GM12891 (cell line): ENCODE data around the gene WNT10A.

Experiments used
- DNase-seq: peaks from one replicate; pipeline ENCODE4 v3.0.0; 2011; ENCODE audit warnings: low spot score; ENCODE audit not compliant: insufficient read length
- FAIRE-seq: peaks from 2 replicates; lab custom pipeline; 2011; peaks lifted over from hg19 to GRCh38; lab: Jason Lieb, UNC
- PAX5 ChIP-seq: IDR thresholded peaks from 2 replicates; pipeline ENCODE4 v1.6.1; 2011; ENCODE audit warnings: low read length, moderate library complexity, mild to moderate bottlenecking; ENCODE audit not compliant: insufficient read depth, severe bottlenecking
- POLR2A ChIP-seq: IDR thresholded peaks from 2 replicates; pipeline ENCODE4 v1.6.1; 2011; ENCODE audit warnings: low read depth, low read length, control low read depth
- POLR2AphosphoS5 ChIP-seq: IDR thresholded peaks from 2 replicates; pipeline ENCODE4 v1.6.1; 2011; ENCODE audit warnings: low read depth, low read length, control low read depth
- POU2F2 ChIP-seq: IDR thresholded peaks from 2 replicates; pipeline ENCODE4 v1.6.1; 2011; ENCODE audit warnings: low read depth, mild to moderate bottlenecking, control low read depth, low read length, moderate library complexity
- SPI1 ChIP-seq: IDR thresholded peaks from 2 replicates; pipeline ENCODE4 v1.6.1; 2011; ENCODE audit warnings: low read depth, low read length, control low read depth
- TAF1 ChIP-seq: IDR thresholded peaks from 2 replicates; pipeline ENCODE4 v1.6.1; 2011; ENCODE audit warnings: low read depth, low read length, control low read depth

WNT10A gene

GRCh38 chr2:218857371-218858137 is 23.1 kb upstream of the WNT10A start:
- DNase-seq (no peak), FAIRE-seq (no peak)
- TF ChIP-seq SPI1 (no peak), PAX5 (no peak)

GRCh38 chr2:218858138-218858445 is 22.6 kb upstream of the WNT10A start:
- DNase-seq (no peak), FAIRE-seq (no peak)
- no peak for TF ChIP-seq TAF1
- no peak for TF ChIP-seq POU2F2
- TF ChIP-seq SPI1 = no peak

- no peak for TF ChIP-seq PAX5
- no peak for TF ChIP-seq POU2F2
- TF ChIP-seq POLR2AphosphoS5 = no peak
- TF ChIP-seq TAF1 = no peak
- no peak for TF ChIP-seq POLR2A
- TF ChIP-seq SPI1 = no peak
- DNase-seq (no peak), FAIRE-seq (no peak)
These were observed 21.7 kb upstream of the WNT10A start for GRCh38 chr2:218858671-218859555.

GRCh38 chr2:218859556-218859987 is 21.1 kb upstream of the WNT10A start, which contains the start of gene WNT6:
Gene WNT6 (plus strand): TSS chr2:218859805. CDS start chr2:218860038, 233 bp downstream.
- FAIRE-seq (no peak), DNase-seq (no peak)
- TF ChIP-seq POU2F2 (no peak), POLR2AphosphoS5 (no peak), TAF1 (no peak), SPI1 (no peak), PAX5 (no peak), POLR2A (no peak)

- DNase-seq (peak; percentile 9), FAIRE-seq (no peak)
- TF ChIP-seq SPI1 (no peak), PAX5 (no peak), TAF1 (no peak), POLR2A (no peak), POLR2AphosphoS5 (no peak), POU2F2 (no peak)
These were observed 20.4 kb upstream of the WNT10A start for GRCh38 chr2:218859988-218860831.

- peak; percentile 7 for DNase-seq
- peak; percentile 70 for FAIRE-seq
- TF ChIP-seq TAF1 (no peak), POU2F2 (peak; percentile 79; the same call in 1 of the 2 replicates), POLR2AphosphoS5 (no peak), POLR2A (no peak)
These were observed 19.7 kb upstream of the WNT10A start for GRCh38 chr2:218860950-218861381.

- no peak for TF ChIP-seq SPI1
- DNase-seq (peak; percentile 0), FAIRE-seq (no peak)
These were observed 18.9 kb upstream of the WNT10A start for GRCh38 chr2:218861645-218862318.

- DNase-seq = no peak
- no peak for TF ChIP-seq POLR2A
- TF ChIP-seq POLR2AphosphoS5 = no peak
- no peak for TF ChIP-seq PAX5
- no peak for TF ChIP-seq TAF1
- TF ChIP-seq POU2F2 = no peak
- no peak for TF ChIP-seq SPI1
- no peak for FAIRE-seq
These were observed 17.6 kb upstream of the WNT10A start for GRCh38 chr2:218863021-218863520.

GRCh38 chr2:218865396-218865795 is 15.3 kb upstream of the WNT10A start:
- FAIRE-seq (no peak), DNase-seq (no peak)
- TF ChIP-seq PAX5 (no peak), TAF1 (no peak), POLR2A (no peak), POLR2AphosphoS5 (no peak), POU2F2 (no peak), SPI1 (no peak)

GRCh38 chr2:218865999-218866398 is 14.7 kb upstream of the WNT10A start:
- no peak for TF ChIP-seq PAX5
- TF ChIP-seq POU2F2 = no peak
- no peak for TF ChIP-seq POLR2A
- TF ChIP-seq TAF1 = no peak
- no peak for TF ChIP-seq SPI1
- TF ChIP-seq POLR2AphosphoS5 = no peak
- FAIRE-seq (no peak), DNase-seq (no peak)
